ENCODE data around the gene RFLNA. TPM values are rescaled to one million over a fixed set of nuclear protein-coding genes. Genes with fewer than 3 reads are reported as not detected.

Gene RFLNA
- total and polyA plus RNA-seq, 9 donors, result 0.72 to 8.7 (median 3.3) TPM

GRCh38 chr12:124302807-124303578 lies 8.1 kb downstream of the RFLNA start:
- 68 to 70% (median 69%) methylated on average over 27 of the region's 27 CpGs for WGBS, 3 donors
- Histone ChIP-seq H3K4me1 (ENCODE audit: insufficient read depth) (no peaks in the 10 kb centered on the region), H3K36me3 (no peaks in the 10 kb centered on the region), H3K27me3 (no peaks in the 10 kb centered on the region), H3K9me3 (no peaks in the 10 kb centered on the region), H3K4me3 (no peak overlapping the region), H3K27ac (no peak overlapping the region)
- no peak for TF ChIP-seq POLR2A (IDR thresholded peaks at IDR 0.05)
- TF ChIP-seq CTCF (IDR thresholded peaks at IDR 0.05), result no peak
- TF ChIP-seq EP300 (IDR thresholded peaks at IDR 0.05), result no peak
- intact Hi-C loops (cut with DNase I), result no loop called here
- DNase-seq, result no peak

GRCh38 chr12:124303579-124304313 lies 8.9 kb downstream of the RFLNA start:
- H3K9me3 ChIP-seq, result no peaks in the 10 kb centered on the region
- no peaks in the 10 kb centered on the region for H3K36me3 ChIP-seq
- no peak for TF ChIP-seq CTCF (IDR thresholded peaks at IDR 0.05)
- no peak for TF ChIP-seq POLR2A (IDR thresholded peaks at IDR 0.05)
- no peak for TF ChIP-seq EP300 (IDR thresholded peaks at IDR 0.05)
- intact Hi-C loops (cut with DNase I), result no loop called here
- DNase-seq, result no peak
- H3K27ac ChIP-seq, result no peak overlapping the region
- no peaks in the 10 kb centered on the region for H3K4me1 ChIP-seq (ENCODE audit: insufficient read depth)
- WGBS, 3 donors, result 88 to 92% (median 88%) methylated on average over 30 to 38 of the region's 38 CpGs
- H3K27me3 ChIP-seq, result no peaks in the 10 kb centered on the region
- no peak overlapping the region for H3K4me3 ChIP-seq

GRCh38 chr12:124304314-124304790 lies 9.5 kb downstream of the RFLNA start:
- no peaks in the 10 kb centered on the region for H3K4me1 ChIP-seq (ENCODE audit: insufficient read depth)
- H3K36me3 ChIP-seq, result no peaks in the 10 kb centered on the region
- H3K27ac ChIP-seq, result no peak overlapping the region
- intact Hi-C loops (cut with DNase I), result no loop called here
- DNase-seq, result no peak
- no peak overlapping the region for H3K4me3 ChIP-seq
- no peaks in the 10 kb centered on the region for H3K9me3 ChIP-seq
- no peak for TF ChIP-seq EP300 (IDR thresholded peaks at IDR 0.05)
- H3K27me3 ChIP-seq, result no peaks in the 10 kb centered on the region
- 89 to 90% (median 90%) methylated on average over 20 of the region's 20 CpGs for WGBS, 3 donors

- H3K27ac ChIP-seq, result no peak overlapping the region
- no peaks in the 10 kb centered on the region for H3K4me1 ChIP-seq (ENCODE audit: insufficient read depth)
- H3K9me3 ChIP-seq, result no peaks in the 10 kb centered on the region
- WGBS, 3 donors, result 80 to 92% (median 82%) methylated on average over 10 of the region's 10 CpGs
- no peaks in the 10 kb centered on the region for H3K36me3 ChIP-seq
- H3K4me3 ChIP-seq, result no peak overlapping the region
- DNase-seq, result no peak
- TF ChIP-seq POLR2A (IDR thresholded peaks at IDR 0.05), result no peak
- intact Hi-C loops (cut with DNase I), result no loop called here
- no peaks in the 10 kb centered on the region for H3K27me3 ChIP-seq
Measured at GRCh38 chr12:124305136-124305535, 10.2 kb downstream of the RFLNA start.

- TF ChIP-seq CTCF (IDR thresholded peaks at IDR 0.05) (no peak), POLR2A (IDR thresholded peaks at IDR 0.05) (no peak), EP300 (IDR thresholded peaks at IDR 0.05) (no peak)
- intact Hi-C loops (cut with DNase I), result no loop called here
- H3K36me3 ChIP-seq, result no peaks in the 10 kb centered on the region
- H3K27ac ChIP-seq, result no peak overlapping the region
- no peak overlapping the region for H3K4me3 ChIP-seq
- no peaks in the 10 kb centered on the region for H3K27me3 ChIP-seq
- no peak for DNase-seq
- H3K4me1 ChIP-seq (ENCODE audit: insufficient read depth), result no peaks in the 10 kb centered on the region
- no peaks in the 10 kb centered on the region for H3K9me3 ChIP-seq
- WGBS, 3 donors, result 85 to 91% (median 88%) methylated on average over 24 of the region's 24 CpGs
Measured at GRCh38 chr12:124305776-124306685, 11.1 kb downstream of the RFLNA start.
